Skin epidermis (tissue), 12 donors: ENCODE results near the gene SCAF11.
A peak's percentile ranks its signal among the peaks of the same experiment; 100 is the strongest.
"Not testable (repeated sequence)": the region's sequence is repeated elsewhere in the genome, so short reads cannot be mapped to it uniquely, and the experiment has no call there.

Source experiments
- H3K27ac ChIP-seq, 21 experiments: fragments of 200-600 bp; sonication (generic) in 11 of 21; one replicate each; pipeline ENCODE4 v1.5.0; 2020; ENCODE audit warnings: mild to moderate bottlenecking in 3 of 21, inconsistent platforms in 2 of 21, moderate library complexity in 2 of 21
- H3K4me3 ChIP-seq, 7 experiments: fragments of 200-600 bp; sonication (generic) in 2 of 7; one replicate each; pipeline ENCODE4 v1.5.0; 2020; ENCODE audit warnings: inconsistent platforms in 2 of 7, mild to moderate bottlenecking in 2 of 7, moderate library complexity in 1 of 7

Gene SCAF11, protein sequence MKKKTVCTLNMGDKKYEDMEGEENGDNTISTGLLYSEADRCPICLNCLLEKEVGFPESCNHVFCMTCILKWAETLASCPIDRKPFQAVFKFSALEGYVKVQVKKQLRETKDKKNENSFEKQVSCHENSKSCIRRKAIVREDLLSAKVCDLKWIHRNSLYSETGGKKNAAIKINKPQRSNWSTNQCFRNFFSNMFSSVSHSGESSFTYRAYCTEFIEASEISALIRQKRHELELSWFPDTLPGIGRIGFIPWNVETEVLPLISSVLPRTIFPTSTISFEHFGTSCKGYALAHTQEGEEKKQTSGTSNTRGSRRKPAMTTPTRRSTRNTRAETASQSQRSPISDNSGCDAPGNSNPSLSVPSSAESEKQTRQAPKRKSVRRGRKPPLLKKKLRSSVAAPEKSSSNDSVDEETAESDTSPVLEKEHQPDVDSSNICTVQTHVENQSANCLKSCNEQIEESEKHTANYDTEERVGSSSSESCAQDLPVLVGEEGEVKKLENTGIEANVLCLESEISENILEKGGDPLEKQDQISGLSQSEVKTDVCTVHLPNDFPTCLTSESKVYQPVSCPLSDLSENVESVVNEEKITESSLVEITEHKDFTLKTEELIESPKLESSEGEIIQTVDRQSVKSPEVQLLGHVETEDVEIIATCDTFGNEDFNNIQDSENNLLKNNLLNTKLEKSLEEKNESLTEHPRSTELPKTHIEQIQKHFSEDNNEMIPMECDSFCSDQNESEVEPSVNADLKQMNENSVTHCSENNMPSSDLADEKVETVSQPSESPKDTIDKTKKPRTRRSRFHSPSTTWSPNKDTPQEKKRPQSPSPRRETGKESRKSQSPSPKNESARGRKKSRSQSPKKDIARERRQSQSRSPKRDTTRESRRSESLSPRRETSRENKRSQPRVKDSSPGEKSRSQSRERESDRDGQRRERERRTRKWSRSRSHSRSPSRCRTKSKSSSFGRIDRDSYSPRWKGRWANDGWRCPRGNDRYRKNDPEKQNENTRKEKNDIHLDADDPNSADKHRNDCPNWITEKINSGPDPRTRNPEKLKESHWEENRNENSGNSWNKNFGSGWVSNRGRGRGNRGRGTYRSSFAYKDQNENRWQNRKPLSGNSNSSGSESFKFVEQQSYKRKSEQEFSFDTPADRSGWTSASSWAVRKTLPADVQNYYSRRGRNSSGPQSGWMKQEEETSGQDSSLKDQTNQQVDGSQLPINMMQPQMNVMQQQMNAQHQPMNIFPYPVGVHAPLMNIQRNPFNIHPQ (N-terminal part only)

GRCh38 chr12:45990468-45991283, at the start of gene SCAF11:
SCAF11 (minus strand) TSS chr12:45990574; CDS start chr12:45964167, 26,407 bp downstream.
- peak within 1 kb of the TSS; percentile 79 to 89 (median 84) for H3K4me3 ChIP-seq
- H3K27ac ChIP-seq = peak within 1 kb of the TSS; percentile 93 to 100 (median 99)

DNA sequence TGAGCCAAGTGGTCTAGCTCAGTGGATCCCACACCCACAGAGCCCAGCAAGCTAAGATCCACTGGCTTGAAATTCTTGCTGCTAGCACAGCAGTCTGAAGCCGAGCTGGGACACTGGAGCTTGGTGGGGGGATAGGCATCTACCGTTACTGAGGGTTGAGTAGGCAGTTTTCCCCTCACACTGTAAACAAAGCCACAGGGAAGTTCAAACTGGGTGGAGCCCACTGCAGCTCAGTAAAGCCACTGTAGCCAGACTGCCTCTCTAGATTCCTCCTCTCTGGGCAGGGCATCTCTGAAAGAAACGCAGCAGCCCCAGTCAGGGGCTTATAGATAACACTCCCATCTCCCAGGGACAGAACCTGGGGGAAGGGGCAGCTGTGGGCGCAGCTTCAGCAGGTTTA, 46.7 kb upstream of the SCAF11 start:
- H3K4me3 ChIP-seq, H3K27ac ChIP-seq: not testable (repeated sequence)

GRCh38 chr12:46027172-46027571, 36.8 kb upstream of the SCAF11 start:
- no peak overlapping the region for H3K4me3 ChIP-seq
- no peak overlapping the region for H3K27ac ChIP-seq

DNA sequence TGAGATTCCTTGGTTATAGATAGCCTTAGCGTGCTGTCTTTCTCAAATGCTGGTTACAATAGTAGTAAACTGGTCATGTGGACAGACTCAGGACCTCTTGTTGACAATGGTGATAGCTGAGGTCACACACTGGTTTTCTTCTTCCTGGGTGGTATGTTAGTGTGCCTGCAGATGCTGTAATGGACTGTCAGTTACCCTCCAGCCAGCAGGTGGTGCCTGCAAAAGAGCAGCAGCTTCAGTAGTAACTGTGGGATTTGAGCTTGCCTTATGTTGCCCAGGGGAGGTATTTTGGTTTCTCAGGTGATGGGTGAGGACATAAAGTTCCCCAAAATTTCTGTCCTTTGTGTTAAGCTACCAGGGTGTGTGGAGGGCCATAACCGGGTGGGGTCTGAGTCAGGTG, 33.7 kb upstream of the SCAF11 start:
- Histone ChIP-seq H3K27ac (no peak overlapping the region), H3K4me3 (no peak overlapping the region)

DNA sequence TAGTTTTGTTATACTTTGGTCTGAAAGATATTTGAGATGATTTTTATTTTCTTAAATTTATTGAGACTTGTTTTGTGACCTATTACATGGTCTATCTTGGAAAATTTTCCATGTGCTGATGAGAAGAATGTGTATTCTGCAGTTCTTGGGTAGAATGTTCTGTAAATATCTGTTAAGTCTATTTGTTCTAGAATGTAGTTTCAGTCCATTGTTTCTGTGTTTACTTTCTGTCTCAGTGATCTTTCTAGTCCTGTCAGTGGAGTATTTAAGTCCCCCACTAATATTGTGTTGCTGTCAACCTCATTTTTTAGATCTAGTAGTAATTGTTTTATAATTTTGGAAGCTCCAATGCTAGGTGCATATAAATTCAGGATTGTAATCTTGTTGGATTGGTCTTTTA, 30.4 kb upstream of the SCAF11 start:
- no peak overlapping the region for H3K27ac ChIP-seq
- no peak overlapping the region for H3K4me3 ChIP-seq

GRCh38 chr12:46018712-46019111, 28.3 kb upstream of the SCAF11 start:
- not testable (repeated sequence) for H3K4me3 ChIP-seq, H3K27ac ChIP-seq

DNA sequence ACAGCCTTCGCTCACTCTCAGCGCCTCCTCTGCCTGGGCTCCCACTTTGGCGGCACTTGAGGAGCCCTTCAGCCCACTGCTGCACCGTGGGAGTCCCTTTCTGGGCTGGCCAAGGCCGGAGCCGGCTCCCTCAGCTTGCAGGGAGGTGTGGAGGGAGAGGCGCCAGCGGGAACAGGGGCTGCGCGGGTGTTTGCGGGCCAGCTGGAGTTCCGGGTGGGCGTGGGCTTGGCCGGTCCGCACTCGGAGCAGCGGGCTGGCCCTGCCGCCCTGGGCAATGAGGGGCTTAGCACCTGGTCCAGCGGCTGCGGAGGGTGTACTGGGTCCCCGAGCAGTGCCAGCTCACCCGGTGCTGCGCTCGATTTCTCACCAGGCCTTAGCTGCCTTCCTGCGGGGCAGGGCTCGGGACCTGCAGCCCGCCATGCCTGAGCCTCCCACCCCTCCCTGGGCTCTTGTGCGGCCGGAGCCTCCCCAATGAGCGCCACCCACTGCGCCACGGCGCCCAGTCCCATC, 27.5 kb upstream of the SCAF11 start:
- H3K4me3 ChIP-seq, H3K27ac ChIP-seq: not testable (repeated sequence)

DNA sequence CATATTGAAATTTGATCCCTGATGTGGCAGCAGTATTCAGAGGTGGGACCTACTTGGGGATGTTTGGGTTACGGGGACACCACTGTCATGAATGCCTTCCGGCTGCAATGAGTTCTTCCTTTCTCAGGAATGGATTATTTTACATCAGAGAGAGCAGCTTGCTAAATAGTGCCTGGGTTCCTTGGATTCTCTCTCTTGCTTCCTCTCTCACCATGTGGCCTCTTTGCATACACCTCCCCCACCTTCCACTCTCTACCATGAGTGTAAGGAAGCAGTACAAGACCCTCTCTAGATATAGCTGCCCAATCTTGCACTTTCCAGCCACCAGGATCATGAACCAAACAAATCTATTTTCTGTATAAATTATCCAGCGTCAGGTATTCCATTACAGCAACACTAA, 15.4 kb upstream of the SCAF11 start:
- Histone ChIP-seq H3K27ac (no peak overlapping the region), H3K4me3 (no peak overlapping the region)

- no peak overlapping the region for H3K4me3 ChIP-seq
- H3K27ac ChIP-seq = no peak overlapping the region
Measured at GRCh38 chr12:46005151-46005797, 14.9 kb upstream of the SCAF11 start.

- no peak overlapping the region for H3K27ac ChIP-seq
- H3K4me3 ChIP-seq = no peak overlapping the region
Measured at GRCh38 chr12:46004715-46005114, 14.3 kb upstream of the SCAF11 start.

- not testable (repeated sequence) for H3K4me3 ChIP-seq, H3K27ac ChIP-seq
Measured at GRCh38 chr12:46000076-46000475, 9.7 kb upstream of the SCAF11 start.

GRCh38 chr12:45994736-45995135, 4.4 kb upstream of the SCAF11 start:
- Histone ChIP-seq H3K4me3 (no peak overlapping the region), H3K27ac (no peak overlapping the region)

- Histone ChIP-seq H3K27ac (peak overlapping the region; percentile 85 to 100 (median 95)), H3K4me3 (peak overlapping the region; percentile 56 to 89 (median 80))
Measured at GRCh38 chr12:45991284-45992249, 1.2 kb upstream of the SCAF11 start.

GRCh38 chr12:45989721-45990467, 480 bp downstream of the SCAF11 start:
- Histone ChIP-seq H3K4me3 (peak overlapping the region; percentile 79 to 89 (median 84)), H3K27ac (peak overlapping the region; percentile 93 to 100 (median 99))

- Histone ChIP-seq H3K27ac (peak overlapping the region in 20 of 21 experiments; percentile 94 to 100 (median 99)), H3K4me3 (peak overlapping the region; percentile 79 to 89 (median 84))
Measured at GRCh38 chr12:45989287-45989686, 1.1 kb downstream of the SCAF11 start.

GRCh38 chr12:45988264-45988663, 2.1 kb downstream of the SCAF11 start:
- Histone ChIP-seq H3K4me3 (peak overlapping the region in 1 of 7 experiments; percentile 89), H3K27ac (peak overlapping the region in 3 of 21 experiments; percentile 95 to 100 (median 100))
